Measurements from ENCODE around the gene SYNJ2.
A peak's percentile ranks its signal among the peaks of the same experiment; 100 is the strongest.

SYNJ2 gene

GRCh38 chr6:157982563-157983405, 1.1 kb downstream of the SYNJ2 start:
- no peak for DNase-seq

GRCh38 chr6:157983406-157984119, 1.9 kb downstream of the SYNJ2 start:
- no peak for DNase-seq

DNA sequence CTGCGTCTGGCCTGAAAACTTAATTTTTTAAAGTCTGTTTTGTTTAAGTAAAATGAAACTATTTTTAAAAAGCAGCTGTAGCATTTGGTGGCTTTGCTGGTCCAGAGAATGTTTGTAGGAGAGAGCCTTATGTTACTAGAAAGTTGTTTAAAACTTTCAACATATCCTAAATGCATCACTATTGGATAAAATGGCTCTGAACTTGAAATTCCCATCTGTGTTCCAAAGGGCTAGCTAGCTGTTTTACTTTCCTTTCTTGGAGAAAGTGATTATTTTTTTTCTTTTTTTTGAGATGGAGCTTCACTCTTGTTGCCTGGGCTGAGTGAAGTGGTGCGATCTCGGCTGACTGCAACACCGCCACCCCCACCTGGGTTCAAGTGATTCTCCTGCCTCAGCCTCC, 2.5 kb downstream of the SYNJ2 start:
- no peak for DNase-seq

DNA sequence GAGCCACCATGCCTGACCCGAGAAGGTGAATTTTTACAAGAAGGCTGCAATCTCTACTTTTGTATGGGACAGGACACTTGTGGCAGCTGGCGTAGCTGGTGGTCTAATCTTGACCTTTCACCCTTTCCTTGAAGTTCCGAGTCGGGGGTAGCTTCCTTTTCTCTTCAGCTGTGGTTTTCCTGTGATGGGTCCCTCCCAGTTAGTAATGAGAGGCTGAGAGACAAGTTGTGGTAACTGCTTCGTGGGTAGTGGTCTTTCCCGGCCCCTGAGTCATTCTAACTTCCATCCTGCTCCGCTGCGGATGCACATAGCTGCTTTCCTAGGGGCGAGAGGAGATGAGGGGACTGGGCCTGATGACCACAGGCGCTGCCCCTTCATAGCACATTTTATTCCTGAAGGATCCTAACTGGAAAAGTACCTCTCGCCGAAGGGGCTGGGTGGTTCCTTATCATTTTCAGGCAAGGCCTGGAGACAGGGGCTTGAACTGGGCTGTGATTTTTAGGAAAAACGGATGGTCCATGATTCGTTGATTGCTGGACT, 3.1 kb downstream of the SYNJ2 start:
- DNase-seq: peak; percentile 33

- DNase-seq: no peak
Measured at GRCh38 chr6:157985378-157986155, 3.9 kb downstream of the SYNJ2 start.

DNA sequence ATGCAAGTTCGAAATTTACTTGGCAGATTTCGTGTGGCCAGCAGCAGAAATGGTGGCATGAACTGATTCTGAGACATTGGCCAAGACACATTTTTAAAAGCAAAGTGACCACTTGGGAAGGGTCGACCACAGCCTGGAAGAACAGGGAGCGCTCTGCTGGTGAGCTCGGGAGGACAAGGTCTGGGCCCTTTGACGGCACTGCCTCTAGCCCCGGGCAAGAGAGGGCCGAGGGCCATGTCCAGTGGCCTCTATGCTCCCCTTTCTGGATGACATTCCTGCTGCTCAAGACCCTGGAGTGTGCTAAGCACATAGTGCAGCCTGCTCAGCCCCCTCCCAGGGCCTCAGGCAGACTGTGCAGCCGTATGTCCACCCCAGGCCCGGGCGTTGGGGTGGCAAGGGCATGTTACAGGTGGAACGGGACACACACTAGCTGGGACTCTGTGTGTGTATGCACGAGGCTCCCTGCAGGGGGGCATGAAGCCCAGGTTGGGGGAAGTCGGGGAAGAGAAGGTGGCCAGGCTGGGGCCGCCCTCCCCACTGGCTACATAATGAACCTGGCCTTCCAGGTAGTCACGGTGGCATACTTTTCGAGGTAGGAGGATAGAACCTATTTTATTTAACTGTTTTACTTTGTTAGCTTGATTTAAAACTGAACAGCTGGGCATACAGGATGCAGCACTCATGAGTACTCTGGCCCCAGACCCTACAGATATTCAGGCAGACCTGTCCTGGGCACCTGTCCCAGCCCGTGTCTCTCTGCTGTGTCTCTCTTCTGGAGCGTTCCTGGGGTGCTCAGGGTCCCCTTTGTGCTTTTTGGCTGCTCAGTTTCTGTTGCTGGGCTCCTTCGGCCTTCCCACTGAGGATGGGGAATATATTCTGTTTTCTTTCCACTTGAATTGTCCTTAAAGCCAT, 6.4 kb downstream of the SYNJ2 start:
- DNase-seq: no peak

GRCh38 chr6:157988700-157989063, 7.0 kb downstream of the SYNJ2 start:
- DNase-seq: no peak

DNA sequence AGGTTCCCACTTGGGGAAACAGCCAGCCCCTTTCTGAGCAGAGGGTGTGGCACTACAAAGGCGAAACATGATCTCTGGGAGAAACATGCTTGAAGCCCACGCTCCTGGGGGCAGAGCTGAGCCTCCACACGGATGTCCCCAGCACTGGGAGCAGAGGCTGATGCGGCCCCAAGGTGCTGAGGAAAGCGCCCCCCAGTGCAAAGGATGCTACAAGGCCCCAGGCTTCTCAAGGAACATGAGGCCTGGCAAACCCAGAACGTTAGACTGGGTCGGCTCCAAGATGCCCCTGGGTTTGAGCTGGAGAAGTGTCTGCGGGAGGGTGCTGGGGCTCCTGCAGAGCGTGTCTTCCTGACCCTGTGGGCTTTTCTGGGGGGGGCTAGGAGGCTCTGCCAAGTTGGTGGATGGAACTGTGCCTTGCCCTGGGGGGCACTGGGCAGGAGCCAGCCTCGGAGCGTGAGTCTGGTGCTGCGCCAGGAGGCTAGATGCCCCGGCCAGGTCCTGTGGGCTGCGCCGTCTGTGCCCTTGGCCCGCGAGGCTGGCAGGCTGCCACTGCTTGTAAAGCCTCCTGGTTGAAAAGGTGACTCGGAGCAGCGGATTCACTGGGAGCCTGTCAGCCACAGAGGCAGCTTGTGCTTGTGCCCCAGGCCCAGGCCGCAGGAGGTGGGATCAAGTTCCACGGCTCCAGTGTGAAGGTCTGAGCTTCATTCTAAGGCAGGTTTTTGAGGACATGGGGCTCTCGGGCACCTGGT, 8.1 kb downstream of the SYNJ2 start:
- DNase-seq: no peak

GRCh38 chr6:157990321-157991066, 8.8 kb downstream of the SYNJ2 start:
- DNase-seq: no peak

DNA sequence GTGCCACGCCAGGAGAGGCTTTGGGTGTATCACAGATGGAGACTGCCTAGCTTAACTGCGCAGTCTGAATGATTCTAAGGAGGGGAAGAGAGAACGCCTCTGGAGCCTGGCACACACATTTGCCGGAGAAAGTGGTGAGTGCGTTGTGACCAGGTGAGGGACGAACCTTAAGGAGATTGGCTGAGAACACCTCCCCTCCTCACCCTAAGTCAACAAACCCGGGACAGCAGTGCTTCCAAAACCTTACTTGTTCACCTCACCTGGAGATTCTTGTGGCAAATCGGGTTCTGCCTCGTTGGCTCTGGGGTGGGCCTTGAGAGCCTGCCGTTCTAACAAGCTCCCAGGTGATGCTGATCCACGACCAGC, 9.4 kb downstream of the SYNJ2 start:
- DNase-seq: no peak

- no peak for DNase-seq
Measured at GRCh38 chr6:157993076-157993475, 11.4 kb downstream of the SYNJ2 start.

DNA sequence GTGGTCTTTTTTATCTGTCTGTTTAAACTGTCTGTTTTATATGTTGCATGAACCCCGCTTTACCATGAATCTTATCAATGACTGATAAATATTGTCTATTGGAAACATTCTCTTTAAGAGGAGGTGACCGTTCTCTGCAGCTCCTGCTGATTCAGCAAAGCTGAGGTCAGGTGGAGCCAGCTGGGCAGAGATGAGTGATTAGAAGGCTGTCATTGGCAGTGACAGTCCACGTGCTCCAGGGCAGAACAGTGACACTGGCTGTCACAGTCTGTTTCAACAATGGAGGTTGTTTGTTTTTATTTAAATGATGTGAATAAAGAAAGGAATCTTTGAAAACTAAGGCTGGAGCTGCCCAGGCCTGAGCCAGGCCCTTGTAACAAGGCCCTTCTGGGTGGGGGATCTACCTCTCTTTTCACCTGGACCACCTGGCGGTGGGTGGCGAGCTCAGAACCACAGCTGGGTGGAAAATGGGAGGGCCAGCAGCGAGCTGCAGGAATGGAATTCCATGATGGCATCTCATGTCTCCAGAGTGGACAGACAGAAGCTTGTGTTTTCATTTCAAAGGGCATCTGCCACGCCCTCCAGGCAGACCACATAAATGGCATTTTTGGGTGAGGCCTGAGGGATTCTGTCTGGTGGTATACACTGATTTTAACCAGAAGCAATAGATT, 12.6 kb downstream of the SYNJ2 start:
- no peak for DNase-seq

DNA sequence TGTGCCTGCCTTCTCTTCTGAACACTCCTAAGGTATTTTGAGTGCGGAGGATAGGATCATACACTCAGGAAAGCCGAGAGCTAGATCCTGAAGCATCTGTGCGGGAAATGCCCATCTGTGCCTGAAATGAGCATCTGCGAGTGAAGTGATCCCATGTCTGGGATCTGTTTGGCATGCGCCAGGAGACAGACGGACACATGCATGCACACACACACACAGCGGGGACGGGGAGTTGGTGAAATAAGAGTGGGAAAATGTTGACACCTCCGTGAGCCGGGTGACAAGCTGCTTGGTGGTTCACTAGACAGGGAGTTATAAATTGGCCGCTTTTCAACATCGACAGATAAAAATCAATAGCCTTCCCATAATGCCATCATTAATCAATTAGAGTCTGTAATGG, 13.8 kb downstream of the SYNJ2 start:
- no peak for DNase-seq

- no peak for DNase-seq
Measured at GRCh38 chr6:157996201-157996712, 14.6 kb downstream of the SYNJ2 start.

DNA sequence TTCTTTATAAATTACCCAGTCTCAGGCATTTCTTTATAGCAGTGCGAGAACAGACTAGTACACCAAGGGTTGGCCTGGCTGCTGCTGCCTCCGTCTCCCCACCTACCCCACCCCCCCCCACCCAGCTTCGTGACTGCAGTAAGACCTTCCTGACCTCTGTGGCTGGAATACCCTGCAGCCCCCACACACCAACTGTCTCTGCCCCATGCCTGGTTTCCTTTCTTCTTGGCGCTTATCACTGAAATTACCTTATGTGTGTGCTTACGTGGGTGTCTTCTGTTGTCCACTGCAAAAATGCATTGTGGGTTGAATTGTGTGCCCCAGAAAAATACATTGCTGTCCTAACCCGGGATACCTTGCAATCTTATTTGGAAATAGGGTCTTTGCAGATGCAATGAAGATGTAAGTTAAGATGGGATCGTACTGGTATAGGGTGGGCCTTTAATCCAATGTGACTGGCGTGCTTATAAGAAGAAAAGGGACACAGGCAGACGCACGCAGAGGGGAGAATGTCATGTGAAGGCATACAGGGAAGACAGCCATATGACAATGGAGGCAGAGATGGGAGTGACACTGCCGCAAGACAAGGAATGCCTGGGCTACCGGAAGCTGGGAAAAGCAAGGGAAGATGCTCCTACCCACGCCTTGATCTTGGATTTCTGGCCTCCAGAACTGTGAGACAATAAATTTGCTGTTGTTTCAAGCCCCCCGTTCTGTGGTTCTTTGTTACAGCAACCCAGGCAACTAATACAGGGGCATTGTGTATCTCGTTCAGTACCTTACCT, 15.4 kb downstream of the SYNJ2 start:
- DNase-seq: no peak

DNA sequence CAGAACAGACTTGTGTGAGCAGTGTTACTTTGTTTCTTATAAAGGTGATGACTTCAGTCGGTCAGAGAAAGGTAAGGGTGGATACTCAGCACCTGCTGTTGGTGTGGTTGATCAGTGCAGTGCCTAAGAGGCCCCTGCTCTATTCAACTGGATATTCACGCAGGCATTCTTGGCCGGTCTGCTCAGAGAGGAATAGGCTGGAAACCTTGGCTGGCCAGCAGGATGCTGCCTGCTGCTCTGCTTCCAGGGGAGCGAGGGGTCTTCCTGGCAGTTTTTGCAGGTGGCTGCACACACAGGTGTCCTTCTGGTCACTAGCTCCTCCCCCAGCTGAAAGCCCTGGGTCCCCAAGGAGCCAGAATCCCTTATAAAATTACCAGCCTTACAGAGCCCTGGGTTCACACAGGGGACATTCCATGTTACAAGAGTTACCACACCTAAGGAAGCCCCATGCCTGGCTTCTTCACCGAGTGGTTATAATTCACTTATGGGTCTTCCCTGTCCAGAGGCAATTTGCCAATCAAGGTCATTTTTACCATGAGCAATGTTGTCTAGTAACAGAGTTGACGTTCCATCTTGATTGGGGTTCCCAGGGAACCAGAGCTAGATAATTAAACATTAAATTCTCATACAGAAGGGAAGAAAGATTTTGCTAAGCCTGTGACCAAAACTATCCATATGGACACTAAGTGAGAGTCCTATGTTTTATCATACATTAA, 16.4 kb downstream of the SYNJ2 start:
- no peak for DNase-seq

- DNase-seq: no peak
Measured at GRCh38 chr6:157998707-157999167, 17.1 kb downstream of the SYNJ2 start.
